Epithelial cell of prostate (primary cell): ENCODE data around the gene IL24.

Experiments used
- DNase-seq: peaks from one replicate; pipeline ENCODE4 v3.0.0-alpha.2; 2011; ENCODE audit warnings: low read depth, low spot score
- H3K27ac ChIP-seq: fragments of 450-650 bp; 2 replicates; pipeline ENCODE4 v1.5.1; 2017; ENCODE audit warnings: mild to moderate bottlenecking

Gene IL24

DNA sequence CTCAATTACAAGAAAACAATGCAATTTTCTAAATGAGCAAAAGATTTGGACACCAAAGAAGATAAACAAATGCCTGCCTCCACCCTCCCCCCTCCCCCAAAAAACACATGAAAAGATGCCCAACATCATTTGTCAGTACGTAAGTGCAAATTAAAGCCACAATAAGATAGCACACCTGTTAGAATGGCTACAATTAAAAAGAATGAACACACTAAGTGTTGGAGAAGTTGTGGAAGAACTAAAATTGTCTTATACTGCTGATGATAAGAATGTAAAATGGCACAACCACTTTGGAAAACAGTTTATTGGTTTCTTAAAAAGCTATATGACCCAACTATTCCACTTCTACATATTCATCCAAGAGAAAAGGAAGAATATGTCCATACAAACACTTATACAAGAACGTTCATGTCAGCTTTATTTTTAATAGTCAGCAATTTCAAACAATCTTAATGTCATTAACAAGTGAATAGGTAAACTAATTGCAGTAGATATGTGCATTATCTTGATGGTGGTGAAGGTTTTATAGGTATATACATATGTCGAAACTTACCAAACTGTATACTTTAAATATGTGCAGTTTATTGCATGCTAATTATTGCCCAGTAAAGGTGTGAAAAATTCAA lies 21.4 kb upstream of the IL24 start:
- H3K27ac ChIP-seq = no peak overlapping the region
- DNase-seq = no peak

DNA sequence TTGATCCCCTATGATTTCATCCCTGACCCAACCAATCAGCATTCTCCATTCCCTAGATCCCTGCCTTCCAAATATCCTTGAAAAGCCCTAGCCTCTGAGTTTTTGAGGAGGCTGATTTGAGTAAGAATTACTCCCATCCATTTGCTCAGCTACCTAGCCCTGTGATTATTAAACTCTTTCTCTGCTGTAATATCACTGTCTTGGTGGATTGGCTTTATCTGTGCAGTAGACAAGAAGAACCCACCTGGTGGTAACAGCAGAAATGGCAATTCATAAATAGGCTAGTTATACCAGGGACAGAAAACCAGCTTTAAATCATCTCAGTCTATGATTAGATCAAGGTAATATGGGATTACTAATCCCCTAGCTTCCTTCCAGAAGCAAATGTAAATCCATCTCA lies 18.8 kb upstream of the IL24 start:
- DNase-seq = no peak
- H3K27ac ChIP-seq = no peak overlapping the region

DNA sequence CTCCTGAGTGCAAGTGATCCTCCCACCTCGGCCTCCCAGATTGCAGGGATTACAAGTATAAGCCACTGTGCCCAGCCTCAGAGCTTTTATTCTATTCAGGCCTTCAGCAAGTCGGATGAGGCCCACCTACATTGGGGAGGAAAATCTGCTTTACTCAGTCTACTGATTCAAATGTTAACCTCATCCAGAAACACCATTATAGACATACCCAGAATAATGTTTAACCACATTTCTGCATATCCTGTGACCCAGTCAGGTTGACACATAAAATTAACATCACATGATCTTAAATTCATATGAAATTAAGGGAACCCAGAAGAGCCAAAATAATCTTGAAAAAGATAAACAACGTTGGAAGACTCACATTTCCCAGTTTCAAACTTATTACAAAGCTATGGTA lies 16.9 kb upstream of the IL24 start:
- DNase-seq = no peak

DNA sequence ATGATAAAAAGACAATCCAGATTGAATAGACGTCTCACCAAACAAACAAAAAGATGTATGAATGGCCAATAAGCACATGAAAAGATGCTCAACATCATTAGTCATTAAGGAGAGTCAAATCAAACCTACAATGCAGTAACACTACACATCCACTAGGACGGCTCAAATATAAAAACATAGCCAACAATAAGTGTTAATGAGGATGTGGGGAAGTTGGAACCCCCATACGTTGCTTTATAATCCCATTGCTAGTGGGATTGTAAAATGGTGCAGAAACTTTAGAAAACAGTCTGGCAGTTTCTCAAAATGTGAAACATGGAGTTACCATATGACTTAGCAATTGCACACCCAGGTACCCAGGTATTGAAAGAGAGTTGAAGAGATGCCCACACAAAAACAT lies 14.7 kb upstream of the IL24 start:
- no peak overlapping the region for H3K27ac ChIP-seq
- DNase-seq = no peak

More for the DNA sequence above, 16.9 kb upstream of the IL24 start:
- no peak overlapping the region for H3K27ac ChIP-seq

DNA sequence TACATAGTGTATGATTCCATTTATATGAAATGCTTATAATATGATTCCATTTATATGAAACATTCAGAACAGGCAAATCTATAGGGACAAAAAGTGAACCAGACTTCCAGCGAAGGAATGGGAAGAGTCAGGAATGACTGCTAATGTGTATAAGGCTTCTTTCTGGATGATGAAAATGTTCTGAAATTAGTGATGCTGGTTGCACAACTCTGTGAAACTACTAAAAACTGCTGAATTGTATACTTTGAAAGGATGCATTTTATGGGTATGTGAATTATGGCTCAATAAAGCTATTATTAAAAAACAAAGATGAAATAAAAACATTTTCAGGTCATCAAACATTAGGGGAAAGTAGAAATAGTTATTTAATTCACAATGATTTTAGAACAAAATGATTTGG lies 14.1 kb upstream of the IL24 start:
- DNase-seq = no peak
- H3K27ac ChIP-seq = no peak overlapping the region

DNA sequence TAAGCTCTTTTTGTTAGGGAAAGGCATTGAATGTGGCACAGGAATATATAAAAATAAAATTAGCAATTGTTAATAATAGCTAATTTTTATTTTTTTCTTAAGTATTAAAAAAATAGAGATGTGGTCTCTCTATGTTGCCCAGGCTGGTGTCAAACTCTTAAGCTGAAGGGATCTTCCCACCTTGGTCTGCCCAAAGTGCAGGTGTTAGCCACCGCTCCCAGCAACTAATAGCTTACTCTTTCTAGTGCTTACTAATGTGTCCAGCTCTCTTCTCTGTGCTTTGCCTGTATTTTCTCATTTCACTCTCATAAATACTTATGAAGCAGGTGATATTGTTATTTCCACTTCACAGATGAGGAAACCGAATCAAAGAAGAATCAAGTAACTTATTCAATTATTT lies 13.4 kb upstream of the IL24 start:
- H3K27ac ChIP-seq = no peak overlapping the region
- no peak for DNase-seq

DNA sequence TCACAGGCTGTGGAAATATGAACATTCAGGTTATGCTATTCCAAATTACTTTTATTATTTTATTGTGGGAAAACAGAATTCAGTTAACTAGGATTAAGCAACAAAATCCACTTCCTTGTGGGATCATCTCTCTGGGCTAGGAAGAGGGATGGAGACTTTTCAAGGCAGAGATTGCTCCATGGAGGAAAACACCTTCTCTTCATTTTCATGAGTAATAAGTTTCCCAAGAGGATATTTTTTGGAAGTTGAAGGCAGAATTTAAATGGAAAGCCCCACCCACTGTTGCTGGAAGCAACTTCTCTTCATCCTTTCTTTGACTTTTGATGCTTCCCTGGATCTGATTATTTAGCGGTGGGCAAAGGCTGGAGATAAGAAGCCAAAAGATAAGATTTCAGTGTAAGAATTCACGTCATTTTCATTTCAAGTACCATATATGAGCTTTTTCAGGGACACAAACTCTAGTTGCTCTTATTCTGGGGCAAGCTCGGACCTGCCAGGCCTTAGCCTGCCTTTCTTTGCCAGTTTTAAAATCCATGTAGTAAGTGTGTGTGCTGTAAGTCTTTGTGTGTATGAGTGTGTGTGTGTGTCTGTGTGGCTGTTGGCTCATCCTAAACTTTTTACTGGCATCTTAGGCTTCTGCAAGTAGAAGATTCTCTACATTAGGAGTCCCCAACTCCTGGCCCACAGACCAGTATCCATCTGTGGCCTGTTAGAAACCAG lies 11.7 kb upstream of the IL24 start:
- DNase-seq = peak; percentile 53

DNA sequence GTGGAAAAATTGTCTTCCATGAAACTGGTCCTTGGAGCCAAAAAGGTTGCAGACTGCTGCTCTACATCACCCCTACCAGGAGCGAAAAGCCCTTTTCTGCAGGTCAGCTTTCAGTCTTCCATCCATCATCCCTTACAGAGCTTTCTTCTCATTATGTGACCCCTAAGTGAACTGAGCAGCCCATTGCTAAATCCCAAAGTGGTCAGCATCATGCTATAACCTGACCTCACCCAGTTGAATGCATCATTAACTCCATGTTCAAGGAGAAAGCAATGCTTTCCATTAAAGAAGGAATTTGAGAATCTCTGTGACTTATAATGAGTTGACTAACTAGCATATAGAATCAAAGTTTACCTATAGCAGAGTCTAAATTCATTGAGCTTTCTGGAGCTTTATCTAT lies 10.4 kb upstream of the IL24 start:
- no peak overlapping the region for H3K27ac ChIP-seq
- no peak for DNase-seq

More for the DNA sequence above, 11.7 kb upstream of the IL24 start:
- peak overlapping the region; percentile 59 for H3K27ac ChIP-seq

DNA sequence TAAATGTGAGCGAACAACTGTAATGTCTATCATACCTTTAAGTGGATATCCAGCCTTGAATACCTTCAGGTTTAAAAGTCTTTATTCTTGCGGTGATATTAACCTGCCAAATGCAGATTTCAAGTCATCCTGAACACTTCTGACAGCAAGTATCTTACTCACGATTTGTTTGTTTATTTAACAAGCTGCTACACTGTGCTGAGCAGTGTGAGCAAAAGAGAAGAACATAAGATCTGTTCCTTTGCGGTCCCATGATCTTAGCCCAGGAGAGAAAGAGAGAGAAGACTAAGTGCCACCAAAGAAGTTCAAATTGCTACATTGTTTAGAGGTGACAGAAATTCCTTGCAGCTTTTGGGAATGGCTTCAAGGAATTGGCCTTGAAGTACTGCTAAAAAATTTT lies 9.5 kb upstream of the IL24 start:
- DNase-seq = no peak
- H3K27ac ChIP-seq = peak overlapping the region; percentile 5

DNA sequence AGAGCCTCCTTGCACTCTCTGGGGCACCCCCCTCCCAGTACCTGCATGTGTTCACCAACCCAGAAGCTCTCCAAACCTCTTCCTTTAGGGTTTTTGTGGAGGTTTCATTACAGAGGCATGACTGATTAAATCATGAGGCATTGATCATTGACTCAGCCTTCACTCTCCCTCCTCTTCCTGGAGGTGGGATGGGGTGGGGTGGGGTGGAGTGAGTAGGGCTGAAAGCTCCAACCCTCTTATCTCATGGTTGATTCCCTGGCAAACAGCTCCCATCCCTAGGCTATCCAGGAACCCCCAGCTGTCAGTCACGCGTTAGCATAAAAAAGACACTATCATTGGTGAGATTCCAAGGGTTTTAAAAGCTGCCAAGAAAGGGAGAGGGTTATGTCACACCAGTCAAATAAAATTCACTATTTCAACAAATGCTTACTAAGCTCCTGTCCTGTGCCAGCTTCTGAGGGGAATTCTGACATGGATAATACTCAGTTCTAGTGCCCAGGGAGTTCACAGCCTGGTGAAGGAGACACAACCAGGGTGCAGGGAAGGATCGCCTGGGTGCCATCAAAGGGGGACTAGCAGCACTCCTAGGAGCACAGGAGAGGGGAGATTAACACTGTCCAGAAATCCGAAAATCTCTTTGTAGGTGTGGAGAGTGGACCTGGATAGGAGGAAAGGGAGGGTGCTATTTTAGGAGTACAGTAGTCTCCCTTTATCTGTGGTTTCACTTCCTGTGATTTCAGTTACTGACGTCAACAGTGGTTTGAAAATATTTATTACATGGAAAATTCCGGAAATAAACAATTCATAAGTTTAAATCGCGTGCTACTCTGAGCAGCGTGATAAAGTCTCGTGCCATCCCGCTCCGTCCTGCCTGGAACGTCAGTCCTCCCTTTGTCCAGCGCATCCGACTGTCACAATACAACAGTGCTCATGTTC lies 6.8 kb upstream of the IL24 start:
- peak overlapping the region; percentile 86 for H3K27ac ChIP-seq
- no peak for DNase-seq

DNA sequence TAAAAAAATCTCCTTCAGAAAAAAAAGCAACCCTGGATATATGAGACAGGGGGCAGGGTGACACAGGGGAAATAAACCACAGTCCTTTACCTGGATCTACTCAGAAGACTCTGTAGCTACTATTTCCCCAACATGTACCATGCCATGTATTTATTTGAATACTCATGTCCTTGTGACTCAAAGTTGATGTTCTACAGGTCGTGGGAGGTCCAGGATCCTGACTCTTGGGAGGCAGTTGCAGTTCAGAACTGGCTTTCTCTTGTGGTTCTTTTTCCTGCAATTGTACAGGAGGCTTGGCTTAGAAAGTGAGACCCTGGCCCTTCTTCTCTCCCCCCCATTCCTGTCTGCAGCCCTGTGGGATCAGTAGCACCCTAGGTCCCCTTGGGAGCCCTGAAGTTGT lies 5.8 kb upstream of the IL24 start:
- DNase-seq = no peak
- peak overlapping the region; percentile 86 for H3K27ac ChIP-seq

DNA sequence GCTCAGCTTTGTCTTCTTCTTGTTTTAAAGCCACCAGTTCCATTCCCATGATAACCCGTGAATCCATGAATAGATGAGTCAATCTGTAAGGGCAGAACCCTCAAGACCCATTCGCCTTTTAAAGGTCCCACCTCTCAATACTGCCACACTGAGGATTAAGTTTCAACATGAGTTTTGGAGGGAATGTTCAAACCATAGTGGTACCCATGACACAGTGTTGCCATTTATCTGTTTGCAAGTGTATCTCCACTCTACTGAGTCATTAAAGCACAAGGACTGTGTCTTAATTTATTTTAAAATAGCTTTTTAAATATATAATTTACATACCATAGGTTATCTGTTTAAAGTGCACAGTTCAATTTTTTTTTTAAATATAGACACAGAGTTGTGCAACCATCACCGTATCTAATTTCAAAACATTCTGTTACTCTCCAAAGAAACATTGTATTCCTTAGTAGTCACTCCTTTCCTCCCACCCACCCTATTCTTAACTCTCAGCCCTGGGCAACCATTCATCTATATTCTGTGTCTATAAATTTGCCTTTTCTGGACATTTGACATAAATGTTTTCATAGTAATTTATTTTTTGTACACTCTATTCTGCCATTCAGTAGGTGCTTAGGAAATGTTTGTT lies 4.8 kb upstream of the IL24 start:
- peak overlapping the region; percentile 40 for H3K27ac ChIP-seq

DNA sequence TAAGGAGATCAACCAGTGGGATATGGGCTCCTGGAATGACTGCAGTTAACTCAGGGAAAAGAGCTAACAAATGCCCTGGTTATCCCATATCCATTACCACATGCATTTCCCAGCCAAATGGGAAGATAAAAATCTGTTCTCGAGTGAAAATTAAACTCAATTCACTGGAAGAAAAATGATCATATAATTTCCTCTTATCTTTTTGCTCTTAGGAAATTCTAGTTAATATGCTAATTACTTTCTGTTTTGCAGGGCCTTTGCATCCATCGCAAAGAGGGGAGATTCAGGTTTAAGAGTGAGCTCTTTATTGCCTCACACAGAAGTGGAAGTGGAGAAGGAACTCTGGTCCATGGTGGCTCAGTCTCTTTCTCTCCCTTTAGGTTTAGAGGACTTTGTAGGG lies 3.9 kb upstream of the IL24 start:
- DNase-seq = no peak
- peak overlapping the region; percentile 40 for H3K27ac ChIP-seq

More for the DNA sequence above, 4.8 kb upstream of the IL24 start:
- no peak for DNase-seq

DNA sequence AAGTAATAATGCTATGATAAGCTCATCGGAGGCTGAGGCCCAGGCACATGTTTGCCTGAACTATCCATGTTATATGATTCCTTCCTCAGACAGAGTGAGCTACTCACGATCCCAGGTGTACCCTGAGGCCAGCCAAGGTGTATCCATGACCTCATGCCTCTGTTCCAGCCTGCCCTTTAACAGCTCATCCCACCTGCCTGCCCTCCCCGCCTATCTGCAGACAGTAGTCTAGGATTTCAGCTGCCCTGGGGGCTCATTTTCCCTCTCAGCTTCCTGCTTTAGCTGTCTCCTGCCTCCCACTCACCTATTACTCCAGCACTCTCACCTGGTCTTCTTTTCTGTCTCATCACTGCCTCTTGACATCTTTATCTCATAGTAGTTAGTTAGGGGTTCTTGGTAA lies 1.9 kb upstream of the IL24 start:
- peak; percentile 95 for DNase-seq
- peak overlapping the region; percentile 91 for H3K27ac ChIP-seq

DNA sequence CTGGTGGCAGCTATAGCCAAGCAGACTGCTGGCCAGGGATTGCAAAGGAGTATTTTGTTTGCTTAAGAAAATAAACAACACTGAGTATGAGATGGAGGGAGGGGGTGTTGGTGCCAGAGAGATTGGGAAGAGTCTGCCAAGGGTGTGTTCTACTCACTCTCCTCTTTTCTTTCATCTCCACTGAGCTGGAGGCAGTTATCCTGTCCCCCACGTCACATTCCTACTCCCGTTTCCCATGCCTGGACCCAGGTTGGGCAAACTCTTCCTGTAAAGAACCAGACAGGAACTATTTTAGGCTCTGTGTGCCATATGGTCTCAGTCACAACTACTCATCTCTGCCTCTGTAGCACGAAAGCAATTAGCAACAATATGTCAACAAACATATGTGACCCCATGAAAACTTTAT lies 1.4 kb upstream of the IL24 start:
- DNase-seq = no peak
- H3K27ac ChIP-seq = peak overlapping the region; percentile 91

DNA sequence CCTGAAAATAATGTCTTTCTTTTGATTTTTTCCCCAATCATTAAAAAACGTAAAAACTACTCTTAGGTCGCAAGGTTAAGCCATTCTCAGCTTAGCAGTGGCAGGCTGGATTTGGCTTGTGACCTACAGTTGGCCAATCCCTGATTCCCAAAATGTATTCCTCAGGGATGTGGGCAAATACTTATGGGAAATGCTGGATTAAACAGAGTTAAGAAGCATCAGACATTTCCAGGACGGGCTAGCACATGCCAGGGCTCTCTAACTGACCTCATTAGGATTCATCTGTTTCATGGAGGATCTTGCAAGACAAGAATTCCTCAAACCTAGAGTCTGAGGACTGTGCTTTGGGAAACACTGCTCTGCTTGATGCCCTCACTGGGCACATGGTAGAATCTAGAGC lies 982 bp upstream of the IL24 start:
- peak overlapping the region; percentile 91 for H3K27ac ChIP-seq

DNA sequence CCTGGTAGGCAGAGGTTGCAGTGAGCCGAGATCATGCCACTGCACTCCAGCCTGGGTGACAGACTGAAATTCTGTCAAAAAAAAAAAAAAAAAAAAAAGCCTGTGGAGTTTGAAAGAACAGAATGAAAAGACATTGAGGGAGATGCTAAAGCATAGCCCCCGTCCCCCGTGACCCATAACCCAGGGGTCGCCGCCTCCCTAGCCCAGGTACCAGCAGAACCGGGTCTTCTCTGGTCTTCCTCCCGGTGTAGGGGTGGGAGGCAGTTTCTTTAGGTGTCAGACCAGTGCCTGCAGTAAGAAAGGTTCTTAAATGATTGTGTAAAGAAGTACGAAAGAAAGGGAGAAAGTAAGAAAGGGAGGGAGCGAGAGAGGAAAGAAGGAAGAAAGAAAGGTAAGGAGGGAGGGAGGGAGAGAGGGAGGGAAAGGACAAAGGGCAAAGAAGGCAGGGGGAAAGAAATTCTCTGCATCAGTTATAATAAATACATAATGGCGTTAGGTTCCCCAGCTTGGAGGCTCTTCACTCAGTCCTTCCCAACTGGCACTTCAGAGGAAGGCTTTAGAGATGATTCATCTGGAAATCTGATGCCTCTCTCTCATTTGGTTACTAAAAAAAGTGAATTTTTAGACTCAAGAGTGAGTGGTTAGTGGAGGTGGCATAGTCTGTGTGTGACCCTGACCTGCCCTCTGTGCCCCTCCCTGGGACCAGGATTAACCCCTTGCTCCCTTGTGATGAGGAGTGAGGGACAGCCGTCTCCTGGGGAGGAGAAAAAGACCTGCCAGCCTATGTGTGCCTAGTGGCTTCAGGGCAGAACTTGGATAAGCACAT lies 1.1 kb downstream of the IL24 start:
- DNase-seq = no peak
- H3K27ac ChIP-seq = peak overlapping the region; percentile 6

More for the DNA sequence above, 982 bp upstream of the IL24 start:
- DNase-seq = no peak

DNA sequence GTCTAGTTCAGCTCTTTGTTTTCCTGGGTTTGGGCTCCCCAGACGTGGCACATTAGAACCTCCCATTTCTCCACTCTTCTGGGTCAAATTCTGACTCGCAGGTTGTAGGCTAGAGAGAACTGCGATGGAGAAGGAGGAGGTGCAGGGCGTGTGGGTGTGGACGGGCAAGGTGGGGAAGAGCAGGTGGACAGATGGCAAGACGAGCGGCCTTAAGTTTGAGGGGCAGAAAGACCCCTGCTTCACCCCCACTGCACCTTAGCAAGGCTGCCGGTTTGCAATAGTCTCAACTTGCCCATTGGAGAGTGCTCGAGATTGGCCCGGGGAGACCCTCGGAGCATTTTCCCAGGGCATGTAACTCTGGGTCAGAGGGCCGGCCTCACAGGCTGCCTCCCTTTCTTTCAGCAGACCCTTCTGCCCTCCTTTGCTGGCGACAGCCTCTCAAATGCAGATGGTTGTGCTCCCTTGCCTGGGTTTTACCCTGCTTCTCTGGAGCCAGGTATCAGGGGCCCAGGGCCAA lies 1.7 kb downstream of the IL24 start:
- H3K27ac ChIP-seq = peak overlapping the region; percentile 6
- no peak for DNase-seq

DNA sequence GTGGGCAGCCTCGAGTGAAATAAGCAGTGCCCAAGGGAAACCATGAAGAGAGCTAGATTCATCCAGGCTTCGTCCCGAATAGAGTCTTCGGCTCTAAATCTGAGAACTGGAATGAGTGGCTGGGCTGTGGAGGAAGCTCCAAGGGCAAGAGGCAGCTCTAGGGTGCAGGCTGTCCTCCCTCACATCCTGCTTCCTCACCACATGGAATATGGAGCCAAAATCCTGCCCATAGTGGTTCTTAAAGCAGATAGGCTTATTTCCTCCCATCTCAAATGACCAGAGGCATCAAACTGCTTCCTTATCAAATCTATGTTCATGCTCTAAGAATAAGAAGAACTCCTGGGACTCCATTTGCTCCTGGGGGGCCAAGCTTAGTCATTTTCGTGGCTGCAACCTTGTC lies 2.5 kb downstream of the IL24 start:
- DNase-seq = no peak
- H3K27ac ChIP-seq = no peak overlapping the region
